Ovary (tissue), 9 donors: ENCODE data around the gene L1CAM. TPM values are rescaled to one million over a fixed set of nuclear protein-coding genes. Genes with fewer than 3 reads are reported as not detected.

Experiments used
- DNase-seq, 5 donors: peaks; one replicate each; pipeline ENCODE4 v3.0.0-alpha.2; 2019 to 2020
- H3K27ac ChIP-seq, 2 donors: fragments of 200-600 bp; one replicate each; pipeline versions ENCODE4 v1.5.1 to v1.8.0; 2019 to 2022
- H3K27me3 ChIP-seq: fragments of 200-600 bp; one replicate; pipeline ENCODE4 v1.8.0; 2022
- H3K36me3 ChIP-seq: fragments of 200-600 bp; sonication (generic); one replicate; pipeline ENCODE4 v1.5.1; 2019
- H3K4me1 ChIP-seq: one replicate; pipeline ENCODE4 v1.8.1; 2013; ENCODE audit warnings: mild to moderate bottlenecking, moderate library complexity; ENCODE audit not compliant: insufficient read depth
- H3K4me3 ChIP-seq: fragments of 200-600 bp; sonication (generic); one replicate; pipeline ENCODE4 v1.5.1; 2017
- H3K9me3 ChIP-seq, 2 donors: fragments of 200-600 bp in 1 of 2; sonication (generic) in 1 of 2; one replicate each; pipeline versions ENCODE4 v1.5.1 to v1.8.1; 2013 to 2019; ENCODE audit warnings: mild to moderate bottlenecking in 1 of 2, moderate library complexity in 1 of 2
- CTCF ChIP-seq, 3 donors: fragments of 450-650 bp in 2 of 3; fragments of 200-600 bp in 1 of 3; IDR thresholded peaks; one replicate each; pipeline versions ENCODE4 v1.5.1 to v1.8.0; 2016 to 2022; ENCODE audit warnings: antibody characterized with exemption in 3 of 3, mild to moderate bottlenecking in 1 of 3
- EP300 ChIP-seq: sonication (generic); formaldehyde crosslinking; IDR thresholded peaks from one replicate; pipeline ENCODE4 v1.6.1; 2017; ENCODE audit warnings: antibody characterized with exemption
- POLR2A ChIP-seq: fragments of 450-650 bp; IDR thresholded peaks from one replicate; pipeline ENCODE4 v1.6.1; 2017; ENCODE audit warnings: antibody characterized with exemption, mild to moderate bottlenecking, moderate library complexity
- WGBS, 3 donors: extraction: QIAGEN DNeasy Blood & Tissue Kit in 1 of 3; methylation state at CpG; one replicate each; pipeline versions ENCODE4 v1.1.5 to v1.1.7; 2013 to 2017; 5-methylcytosine and 5-hydroxymethylcytosine counted together
- intact Hi-C, 4 donors: fragments of 100-400 bp; cut with DNase I; formaldehyde crosslinking; loops; one replicate each; pipeline versions ENCODE4 v1.11.0 to v1.15.1; 2022 to 2023
- polyA plus RNA-seq, 2 donors: library from polyadenylated mRNA; stranded (reverse); fragments of 200-250 nt in 1 of 2; fragments of 350-450 nt in 1 of 2; fragmentation: Illumina TruSeq in 1 of 2; extraction: RNeasy Lipid Tissue Mini Kit (QIAGEN cat#74804) in 1 of 2; gene quantifications; one replicate each; pipeline ENCODE4 v1.2.3, GENCODE V29; 2013 to 2014
- total RNA-seq, 7 donors: library from RNA; depleted of rRNA in 2 of 7; stranded (reverse); fragments of >200 nt in 2 of 7; fragmentation: NEBNext Ultra II Directional in 3 of 7; extraction: Animal tissue kit (Norgen Biotek cat#: 25700) in 3 of 7; gene quantifications; one replicate each; pipeline versions ENCODE4 v1.1.0 to v1.2.4, GENCODE V29; 2016 to 2023
- donor health status: DM: no; HTN: no; CAD: no; lungs with moderate emphysema.
- donor health status: DM: no; HTN: no; CAD: no.
- donor health status: Bipolar disorder and iron deficiency.
- donor health status: DM: yes; HTN: yes; CAD: no.
- donor health status: DM: no; HTN: no; CAD: no.
- donor health status: DM: yes; HTN: yes; CAD: no.

L1CAM gene
- total and polyA plus RNA-seq, 9 donors: 0.36 to 3.0 (median 0.99) TPM; not detected in 1

GRCh38 chrX:153897899-153898298 lies 11.9 kb upstream of the L1CAM start:
- Histone ChIP-seq H3K36me3 (no peaks in the 10 kb centered on the region), H3K4me1 (no peaks in the 10 kb centered on the region), H3K9me3 (peaks cover 0 to 3% of the 10 kb centered on the region in 2 donors), H3K27me3 (no peaks in the 10 kb centered on the region), H3K4me3 (no peak overlapping the region), H3K27ac (no peak overlapping the region)
- intact Hi-C loops: no loop called here
- DNase-seq: no peak
- TF ChIP-seq POLR2A: no peak
- TF ChIP-seq EP300: no peak
- TF ChIP-seq CTCF (IDR thresholded peaks at IDR 0.05): no peak

GRCh38 chrX:153889123-153889522 lies 3.1 kb upstream of the L1CAM start:
- 88 to 91% (median 88%) methylated on average over 6 of the region's 6 CpGs for WGBS, 3 donors
- Histone ChIP-seq H3K4me3 (no peak overlapping the region), H3K27me3 (no peaks in the 10 kb centered on the region), H3K27ac (no peak overlapping the region), H3K36me3 (no peaks in the 10 kb centered on the region), H3K4me1 (no peaks in the 10 kb centered on the region), H3K9me3 (no peaks in the 10 kb centered on the region)
- TF ChIP-seq EP300: no peak
- no peak for TF ChIP-seq CTCF (IDR thresholded peaks at IDR 0.05)
- TF ChIP-seq POLR2A: no peak
- DNase-seq: no peak
- intact Hi-C loops: no loop called here

- Histone ChIP-seq H3K36me3 (no peaks in the 10 kb centered on the region), H3K9me3 (no peaks in the 10 kb centered on the region), H3K27ac (no peak overlapping the region), H3K4me1 (no peaks in the 10 kb centered on the region), H3K4me3 (no peak overlapping the region), H3K27me3 (no peaks in the 10 kb centered on the region)
- 61 to 64% (median 63%) methylated on average over 6 of the region's 6 CpGs for WGBS, 3 donors
- intact Hi-C loops: no loop called here
- TF ChIP-seq CTCF (IDR thresholded peaks at IDR 0.05): no peak
- no peak for TF ChIP-seq POLR2A
- no peak for TF ChIP-seq EP300
- DNase-seq: no peak
These were observed 2.4 kb upstream of the L1CAM start for GRCh38 chrX:153888344-153888743.

- Histone ChIP-seq H3K4me3 (no peak overlapping the region), H3K4me1 (no peaks in the 10 kb centered on the region), H3K27me3 (no peaks in the 10 kb centered on the region), H3K9me3 (no peaks in the 10 kb centered on the region), H3K36me3 (no peaks in the 10 kb centered on the region), H3K27ac (no peak overlapping the region)
- DNase-seq: no peak
- intact Hi-C loops: no loop called here
- no peak for TF ChIP-seq EP300
- no peak for TF ChIP-seq POLR2A
- no peak for TF ChIP-seq CTCF (IDR thresholded peaks at IDR 0.05)
- WGBS, 3 donors: 70 to 78% (median 74%) methylated on average over 8 of the region's 8 CpGs
These were observed 1.4 kb upstream of the L1CAM start for GRCh38 chrX:153887385-153887784.

GRCh38 chrX:153886915-153887314 lies 942 bp upstream of the L1CAM start:
- intact Hi-C loops: no loop called here
- no peaks in the 10 kb centered on the region for H3K27me3 ChIP-seq
- H3K4me1 ChIP-seq: no peaks in the 10 kb centered on the region
- no peak overlapping the region for H3K4me3 ChIP-seq
- WGBS, 3 donors: 32 to 43% (median 32%) methylated on average over 13 of the region's 13 CpGs
- H3K9me3 ChIP-seq: no peaks in the 10 kb centered on the region
- H3K36me3 ChIP-seq: no peaks in the 10 kb centered on the region
- H3K27ac ChIP-seq: no peak overlapping the region
- TF ChIP-seq CTCF (IDR thresholded peaks at IDR 0.05): no peak
- no peak for DNase-seq
